GM19035 (cell line): ENCODE results near the gene MED6.

Source experiments
- ATAC-seq: cut with Tn5 transposase; IDR thresholded peaks from one replicate; pipeline ENCODE4 v1.9.1; 2021; ENCODE audit not compliant: unreplicated experiment

MED6 gene

GRCh38 chr14:70599345-70599744, 1.1 kb downstream of the MED6 start:
- ATAC-seq, result no peak

GRCh38 chr14:70597731-70598130, 2.7 kb downstream of the MED6 start:
- no peak for ATAC-seq

- ATAC-seq, result no peak
Measured at GRCh38 chr14:70595443-70596185, 4.8 kb downstream of the MED6 start.

GRCh38 chr14:70594461-70594860, 6.0 kb downstream of the MED6 start:
- ATAC-seq, result no peak

GRCh38 chr14:70585231-70585630, 15.2 kb downstream of the MED6 start:
- no peak for ATAC-seq

- ATAC-seq, result no peak
Measured at GRCh38 chr14:70576891-70577290, 23.6 kb downstream of the MED6 start.

- ATAC-seq, result no peak
Measured at GRCh38 chr14:70573050-70573449, 27.4 kb downstream of the MED6 start.

GRCh38 chr14:70571139-70571538, 29.3 kb downstream of the MED6 start:
- no peak for ATAC-seq

GRCh38 chr14:70567791-70568190, 32.7 kb downstream of the MED6 start:
- ATAC-seq, result no peak

- ATAC-seq, result no peak
Measured at GRCh38 chr14:70563869-70564268, 36.6 kb downstream of the MED6 start.

- no peak for ATAC-seq
Measured at GRCh38 chr14:70563417-70563816, 37.0 kb downstream of the MED6 start.

GRCh38 chr14:70558356-70558755, 42.1 kb downstream of the MED6 start:
- no peak for ATAC-seq

GRCh38 chr14:70555890-70556289, 44.6 kb downstream of the MED6 start:
- ATAC-seq, result no peak

GRCh38 chr14:70538087-70538486, 62.4 kb downstream of the MED6 start:
- ATAC-seq, result no peak

GRCh38 chr14:70536830-70537229, 63.6 kb downstream of the MED6 start:
- ATAC-seq, result no peak

- no peak for ATAC-seq
Measured at GRCh38 chr14:70534904-70535303, 65.6 kb downstream of the MED6 start, which contains the start of gene ADAM20. TSS of gene ADAM20 (minus strand) at chr14:70535004. CDS start at chr14:70524757, 10,247 bp downstream.
